ENCODE measurements around the gene BASP1.

GRCh38 chr5:17275289-17276158 is 58.1 kb downstream of the BASP1 start:
- TF ChIP-seq GATA2 (IDR thresholded peaks at IDR 0.05; ENCODE audit: low read depth, low read length) (no peak), GATA3 (IDR thresholded peaks at IDR 0.05; ENCODE audit: low read depth, low read length) (no peak)

All from SH-SY5Y (cell line).